ENCODE results near the gene PKP3. TPM values are rescaled to one million over a fixed set of nuclear protein-coding genes. Genes with fewer than 3 reads are reported as not detected.
"Not testable (repeated sequence)": the region's sequence is repeated elsewhere in the genome, so short reads cannot be mapped to it uniquely, and the experiment has no call there.

Gene PKP3
- polyA plus RNA-seq, 4 donors, result 72.5 to 152 (median 111) TPM

- 43 to 91% (median 81%) methylated on average over 33 to 50 of the region's 50 CpGs for WGBS, 3 donors
- DNase-seq (no peak), FAIRE-seq (no peak)
Observed at GRCh38 chr11:400241-400689, 6.3 kb downstream of the PKP3 start.

GRCh38 chr11:401196-401595, 7.2 kb downstream of the PKP3 start:
- DNase-seq; H3K4me3 ChIP-seq (ENCODE audit: low read depth in 1 of 3, low read length in 3 of 3); H3K27ac ChIP-seq (ENCODE audit: low read depth in 1 of 3, low read length in 2 of 3); H3K27me3 ChIP-seq (ENCODE audit: control insufficient read depth in 3 of 3, insufficient read depth in 3 of 3, low read length in 3 of 3); FAIRE-seq; H3K9me3 ChIP-seq (ENCODE audit: control insufficient read depth in 2 of 2, insufficient read depth in 1 of 2, low read depth in 1 of 2, low read length in 1 of 2): not testable (repeated sequence)
- no CpG with 5 or more reads among the region's 52 CpGs for WGBS, 3 donors
- Histone ChIP-seq H3K4me1 (ENCODE audit: control insufficient read depth in 3 of 3, insufficient read depth in 2 of 3, low read depth in 1 of 3, low read length in 2 of 3) (peaks cover 0 to 11% (median 0%) of the 10 kb centered on the region in 3 donors), H3K36me3 (ENCODE audit: control insufficient read depth in 3 of 3, insufficient read depth in 2 of 3, low read depth in 1 of 3, low read length in 3 of 3) (peaks cover 0 to 66% (median 18%) of the 10 kb centered on the region in 3 donors)

More at GRCh38 chr11:400241-400689, 6.3 kb downstream of the PKP3 start:
- no peak overlapping the region for H3K27ac ChIP-seq (ENCODE audit: low read depth in 1 of 3, low read length in 2 of 3)
- H3K36me3 ChIP-seq (ENCODE audit: control insufficient read depth in 3 of 3, insufficient read depth in 2 of 3, low read depth in 1 of 3, low read length in 3 of 3), result peaks cover 0 to 64% (median 18%) of the 10 kb centered on the region in 3 donors
- H3K9me3 ChIP-seq (ENCODE audit: control insufficient read depth in 2 of 2, insufficient read depth in 1 of 2, low read depth in 1 of 2, low read length in 1 of 2), result peaks cover 0 to 6% of the 10 kb centered on the region in 2 donors
- peaks cover 0 to 12% (median 0%) of the 10 kb centered on the region in 3 donors for H3K4me1 ChIP-seq (ENCODE audit: control insufficient read depth in 3 of 3, insufficient read depth in 2 of 3, low read depth in 1 of 3, low read length in 2 of 3)
- peaks cover 0 to 4% (median 0%) of the 10 kb centered on the region in 3 donors for H3K27me3 ChIP-seq (ENCODE audit: control insufficient read depth in 3 of 3, insufficient read depth in 3 of 3, low read length in 3 of 3)
- no peak overlapping the region for H3K4me3 ChIP-seq (ENCODE audit: low read depth in 1 of 3, low read length in 3 of 3)

- DNase-seq (no peak), FAIRE-seq (no peak)
- H3K4me3 ChIP-seq (ENCODE audit: low read depth in 1 of 3, low read length in 3 of 3), result no peak overlapping the region
- H3K9me3 ChIP-seq (ENCODE audit: control insufficient read depth in 2 of 2, insufficient read depth in 1 of 2, low read depth in 1 of 2, low read length in 1 of 2), result peaks cover 0 to 6% of the 10 kb centered on the region in 2 donors
- WGBS, 3 donors, result 70 to 90% (median 88%) methylated on average over 44 to 55 of the region's 55 CpGs
- peaks cover 0 to 13% (median 3%) of the 10 kb centered on the region in 3 donors for H3K4me1 ChIP-seq (ENCODE audit: control insufficient read depth in 3 of 3, insufficient read depth in 2 of 3, low read depth in 1 of 3, low read length in 2 of 3)
- H3K36me3 ChIP-seq (ENCODE audit: control insufficient read depth in 3 of 3, insufficient read depth in 2 of 3, low read depth in 1 of 3, low read length in 3 of 3), result peaks cover 0 to 61% (median 12%) of the 10 kb centered on the region in 3 donors
- H3K27me3 ChIP-seq (ENCODE audit: control insufficient read depth in 3 of 3, insufficient read depth in 3 of 3, low read length in 3 of 3), result peaks cover 0 to 4% (median 0%) of the 10 kb centered on the region in 3 donors
- no peak overlapping the region for H3K27ac ChIP-seq (ENCODE audit: low read depth in 1 of 3, low read length in 2 of 3)
Observed at GRCh38 chr11:403021-403760, 9.2 kb downstream of the PKP3 start.

- WGBS, 3 donors, result 88 to 93% (median 89%) methylated on average over 19 to 27 of the region's 27 CpGs
- no peak for FAIRE-seq
Observed at GRCh38 chr11:403761-404431, 9.9 kb downstream of the PKP3 start.

GRCh38 chr11:404551-405264, 10.7 kb downstream of the PKP3 start:
- Histone ChIP-seq H3K27me3 (ENCODE audit: control insufficient read depth in 3 of 3, insufficient read depth in 3 of 3, low read length in 3 of 3) (peaks cover 0 to 4% (median 0%) of the 10 kb centered on the region in 3 donors), H3K27ac (ENCODE audit: low read depth in 1 of 3, low read length in 2 of 3) (no peak overlapping the region), H3K36me3 (ENCODE audit: control insufficient read depth in 3 of 3, insufficient read depth in 2 of 3, low read depth in 1 of 3, low read length in 3 of 3) (peaks cover 0 to 67% (median 7%) of the 10 kb centered on the region in 3 donors), H3K4me1 (ENCODE audit: control insufficient read depth in 3 of 3, insufficient read depth in 2 of 3, low read depth in 1 of 3, low read length in 2 of 3) (peaks cover 0 to 15% (median 3%) of the 10 kb centered on the region in 3 donors), H3K4me3 (ENCODE audit: low read depth in 1 of 3, low read length in 3 of 3) (no peak overlapping the region), H3K9me3 (ENCODE audit: control insufficient read depth in 2 of 2, insufficient read depth in 1 of 2, low read depth in 1 of 2, low read length in 1 of 2) (peaks cover 0 to 3% of the 10 kb centered on the region in 2 donors)
- FAIRE-seq, result no peak
- no peak for DNase-seq
- WGBS, 3 donors, result 88 to 91% (median 91%) methylated on average over 14 of the region's 14 CpGs

More at GRCh38 chr11:403761-404431, 9.9 kb downstream of the PKP3 start:
- H3K27me3 ChIP-seq (ENCODE audit: control insufficient read depth in 3 of 3, insufficient read depth in 3 of 3, low read length in 3 of 3), result peaks cover 0 to 4% (median 0%) of the 10 kb centered on the region in 3 donors
- H3K36me3 ChIP-seq (ENCODE audit: control insufficient read depth in 3 of 3, insufficient read depth in 2 of 3, low read depth in 1 of 3, low read length in 3 of 3), result peaks cover 0 to 64% (median 10%) of the 10 kb centered on the region in 3 donors
- peaks cover 0 to 6% of the 10 kb centered on the region in 2 donors for H3K9me3 ChIP-seq (ENCODE audit: control insufficient read depth in 2 of 2, insufficient read depth in 1 of 2, low read depth in 1 of 2, low read length in 1 of 2)
- H3K4me1 ChIP-seq (ENCODE audit: control insufficient read depth in 3 of 3, insufficient read depth in 2 of 3, low read depth in 1 of 3, low read length in 2 of 3), result peaks cover 0 to 13% (median 3%) of the 10 kb centered on the region in 3 donors
- DNase-seq, result no peak
- no peak overlapping the region for H3K4me3 ChIP-seq (ENCODE audit: low read depth in 1 of 3, low read length in 3 of 3)
- no peak overlapping the region for H3K27ac ChIP-seq (ENCODE audit: low read depth in 1 of 3, low read length in 2 of 3)

GRCh38 chr11:405323-405953, 11.4 kb downstream of the PKP3 start:
- FAIRE-seq, result no peak
- WGBS, 3 donors, result 62 to 78% (median 72%) methylated on average over 14 to 17 of the region's 17 CpGs
- peak overlapping the region in 1 of 3 donors; percentile 84 for H3K27ac ChIP-seq (ENCODE audit: low read depth in 1 of 3, low read length in 2 of 3)
- no peaks in the 10 kb centered on the region for H3K27me3 ChIP-seq (ENCODE audit: control insufficient read depth in 3 of 3, insufficient read depth in 3 of 3, low read length in 3 of 3)
- no peaks in the 10 kb centered on the region for H3K9me3 ChIP-seq (ENCODE audit: control insufficient read depth in 2 of 2, insufficient read depth in 1 of 2, low read depth in 1 of 2, low read length in 1 of 2)
- H3K4me3 ChIP-seq (ENCODE audit: low read depth in 1 of 3, low read length in 3 of 3), result no peak overlapping the region
- H3K4me1 ChIP-seq (ENCODE audit: control insufficient read depth in 3 of 3, insufficient read depth in 2 of 3, low read depth in 1 of 3, low read length in 2 of 3), result peaks cover 0 to 16% (median 3%) of the 10 kb centered on the region in 3 donors
- peaks cover 0 to 68% (median 7%) of the 10 kb centered on the region in 3 donors for H3K36me3 ChIP-seq (ENCODE audit: control insufficient read depth in 3 of 3, insufficient read depth in 2 of 3, low read depth in 1 of 3, low read length in 3 of 3)
- DNase-seq, result no peak

- H3K4me1 ChIP-seq (ENCODE audit: control insufficient read depth in 3 of 3, insufficient read depth in 2 of 3, low read depth in 1 of 3, low read length in 2 of 3), result peaks cover 0 to 16% (median 3%) of the 10 kb centered on the region in 3 donors
- WGBS, 3 donors, result 56 to 71% (median 68%) methylated on average over 41 to 47 of the region's 47 CpGs
- peaks cover 0 to 68% (median 7%) of the 10 kb centered on the region in 3 donors for H3K36me3 ChIP-seq (ENCODE audit: control insufficient read depth in 3 of 3, insufficient read depth in 2 of 3, low read depth in 1 of 3, low read length in 3 of 3)
- peak overlapping the region in 2 of 3 donors; percentile 28 to 45 for H3K4me3 ChIP-seq (ENCODE audit: low read depth in 1 of 3, low read length in 3 of 3)
- no peaks in the 10 kb centered on the region for H3K27me3 ChIP-seq (ENCODE audit: control insufficient read depth in 3 of 3, insufficient read depth in 3 of 3, low read length in 3 of 3)
- H3K27ac ChIP-seq (ENCODE audit: low read depth in 1 of 3, low read length in 2 of 3), result peak overlapping the region; percentile 74 to 85 (median 84)
- FAIRE-seq, result no peak
- H3K9me3 ChIP-seq (ENCODE audit: control insufficient read depth in 2 of 2, insufficient read depth in 1 of 2, low read depth in 1 of 2, low read length in 1 of 2), result no peaks in the 10 kb centered on the region
- no peak for DNase-seq
Observed at GRCh38 chr11:405954-406795, 12.2 kb downstream of the PKP3 start.

All from small intestine (tissue), 7 donors.